Subcutaneous adipose tissue (tissue), 4 donors: ENCODE data around the gene H3-3A. TPM values are rescaled to one million over a fixed set of nuclear protein-coding genes. Genes with fewer than 3 reads are reported as not detected.

Experiments
- total RNA-seq, 4 donors: library from RNA; depleted of rRNA; stranded (reverse); fragments of >200 nt; gene quantifications; one replicate each; pipeline ENCODE4 v1.1.0, GENCODE V29; 2016
- TF ChIP-seq, protein P1 (sequence below): fragments of 450-650 bp; IDR thresholded peaks from one replicate; pipeline ENCODE4 v1.5.1; 2016; ENCODE audit warnings: low read depth, mild to moderate bottlenecking, control low read depth, antibody characterized with exemption, moderate library complexity

H3-3A gene
- total RNA-seq, 4 donors from 2014 or later = 191 to 368 (median 329) TPM

DNA sequence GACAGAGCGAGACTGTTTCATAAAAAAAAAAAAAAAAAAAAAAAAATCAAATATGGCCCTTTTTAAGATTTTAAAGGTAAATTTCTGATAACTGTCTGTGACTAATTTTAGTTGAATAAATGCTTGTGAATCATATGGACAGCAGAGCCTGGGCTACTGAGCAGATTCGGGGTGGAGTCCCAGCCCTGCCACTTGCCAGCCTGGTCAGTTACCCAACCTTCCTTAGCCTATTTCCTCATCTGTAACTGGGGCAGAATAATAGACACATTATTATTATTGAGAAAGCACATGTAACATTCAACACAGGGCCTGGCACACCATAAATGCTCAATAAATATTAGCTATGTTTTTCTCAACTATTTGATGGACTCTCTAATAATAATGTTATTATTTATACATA is 11.2 kb upstream of the H3-3A start:
- TF ChIP-seq, protein P1, sequence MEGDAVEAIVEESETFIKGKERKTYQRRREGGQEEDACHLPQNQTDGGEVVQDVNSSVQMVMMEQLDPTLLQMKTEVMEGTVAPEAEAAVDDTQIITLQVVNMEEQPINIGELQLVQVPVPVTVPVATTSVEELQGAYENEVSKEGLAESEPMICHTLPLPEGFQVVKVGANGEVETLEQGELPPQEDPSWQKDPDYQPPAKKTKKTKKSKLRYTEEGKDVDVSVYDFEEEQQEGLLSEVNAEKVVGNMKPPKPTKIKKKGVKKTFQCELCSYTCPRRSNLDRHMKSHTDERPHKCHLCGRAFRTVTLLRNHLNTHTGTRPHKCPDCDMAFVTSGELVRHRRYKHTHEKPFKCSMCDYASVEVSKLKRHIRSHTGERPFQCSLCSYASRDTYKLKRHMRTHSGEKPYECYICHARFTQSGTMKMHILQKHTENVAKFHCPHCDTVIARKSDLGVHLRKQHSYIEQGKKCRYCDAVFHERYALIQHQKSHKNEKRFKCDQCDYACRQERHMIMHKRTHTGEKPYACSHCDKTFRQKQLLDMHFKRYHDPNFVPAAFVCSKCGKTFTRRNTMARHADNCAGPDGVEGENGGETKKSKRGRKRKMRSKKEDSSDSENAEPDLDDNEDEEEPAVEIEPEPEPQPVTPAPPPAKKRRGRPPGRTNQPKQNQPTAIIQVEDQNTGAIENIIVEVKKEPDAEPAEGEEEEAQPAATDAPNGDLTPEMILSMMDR = no peak

DNA sequence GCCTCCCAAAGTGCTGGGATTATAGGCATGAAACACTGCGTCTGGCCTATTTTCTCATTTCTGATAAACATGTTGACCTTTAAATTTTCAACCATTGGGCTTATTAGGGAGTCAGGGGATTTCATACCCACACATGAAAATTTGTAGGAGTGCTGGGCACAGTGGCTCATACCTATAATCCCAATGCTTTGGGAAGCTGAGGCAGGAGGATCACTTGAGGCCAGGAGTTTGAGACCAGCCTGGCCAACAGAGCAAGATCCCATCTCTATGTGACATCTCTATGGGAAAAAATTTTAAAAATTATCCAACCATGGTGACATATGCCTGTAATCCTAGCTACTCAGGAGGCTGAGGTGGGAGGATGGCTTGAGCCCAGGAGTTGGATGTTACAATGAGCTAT is 10.5 kb upstream of the H3-3A start:
- TF ChIP-seq, protein P1 = no peak

DNA sequence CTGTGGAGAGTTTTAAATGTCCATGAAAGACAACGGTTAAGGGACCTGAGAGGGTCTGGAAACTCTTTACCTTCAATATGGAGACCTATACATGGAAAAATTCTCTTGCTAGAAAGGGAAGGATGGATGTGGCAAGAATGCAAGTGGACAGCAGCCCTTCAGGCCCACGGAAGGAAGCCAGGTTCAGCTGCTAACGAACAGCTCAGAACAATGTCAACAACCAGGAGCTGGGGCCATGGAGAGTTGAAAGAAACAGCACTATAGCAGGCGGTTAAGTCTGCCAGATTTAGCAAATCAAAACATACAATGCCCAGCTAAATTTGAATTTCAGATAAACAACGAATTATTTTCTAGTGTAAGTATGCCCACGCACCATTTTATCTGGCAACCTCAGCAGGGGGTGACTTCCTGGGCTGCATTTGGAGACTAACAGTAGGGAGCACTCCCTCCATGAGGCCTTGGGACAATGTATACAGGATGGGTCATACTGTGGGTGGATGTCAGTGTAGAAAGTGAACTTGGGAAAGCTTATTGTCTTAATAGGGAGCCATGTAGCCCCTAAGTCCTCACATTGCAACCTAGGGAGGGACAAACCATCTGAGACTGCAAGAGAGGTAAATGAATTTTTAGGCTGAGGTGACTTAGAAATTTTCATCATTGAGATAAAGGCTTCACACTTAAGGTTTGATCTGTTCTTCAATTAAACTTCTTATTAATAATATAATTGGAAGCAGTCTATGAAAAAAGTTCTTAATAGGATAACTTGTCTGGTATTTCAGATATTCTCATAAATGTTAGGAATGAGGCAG is 7.8 kb upstream of the H3-3A start:
- TF ChIP-seq, protein P1 = no peak

DNA sequence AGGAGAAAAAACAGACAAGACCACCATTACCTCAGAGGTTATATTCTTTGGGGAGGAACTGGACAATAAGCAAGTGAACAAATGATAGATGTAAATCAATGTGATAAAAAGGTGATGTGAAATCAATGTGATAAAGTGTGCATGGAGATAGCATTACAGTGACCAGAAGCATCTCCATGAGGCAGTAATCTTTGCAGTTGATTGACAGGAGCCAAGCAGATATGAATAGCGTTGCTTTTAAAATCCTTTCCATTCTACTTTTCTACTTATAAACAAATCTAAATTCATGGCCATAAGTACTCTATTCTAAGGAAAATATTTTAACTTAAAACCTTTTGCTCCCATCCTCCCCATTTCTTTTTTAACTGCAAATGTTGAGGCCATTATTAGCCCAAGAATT is 2.8 kb upstream of the H3-3A start:
- TF ChIP-seq, protein P1 = no peak

DNA sequence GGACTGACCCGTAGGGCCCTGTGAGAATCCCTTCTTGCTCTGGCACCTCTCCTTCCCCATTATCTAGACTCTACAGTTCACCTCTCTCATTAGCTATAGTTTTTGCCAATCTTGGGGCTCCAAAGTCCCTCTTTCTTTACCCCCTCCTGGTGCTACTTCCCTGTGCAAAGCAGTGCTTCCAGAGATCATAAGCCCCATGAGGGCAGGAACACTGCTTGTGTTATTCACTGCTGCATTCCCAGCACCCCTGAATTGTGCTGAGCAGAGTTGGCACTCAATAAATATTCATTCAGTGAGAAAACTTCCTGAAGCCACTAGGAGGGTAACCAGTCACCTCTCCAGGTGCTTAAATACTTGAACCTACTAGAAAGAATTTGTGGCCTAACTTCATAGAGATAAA is 2.1 kb upstream of the H3-3A start:
- TF ChIP-seq, protein P1 = no peak

DNA sequence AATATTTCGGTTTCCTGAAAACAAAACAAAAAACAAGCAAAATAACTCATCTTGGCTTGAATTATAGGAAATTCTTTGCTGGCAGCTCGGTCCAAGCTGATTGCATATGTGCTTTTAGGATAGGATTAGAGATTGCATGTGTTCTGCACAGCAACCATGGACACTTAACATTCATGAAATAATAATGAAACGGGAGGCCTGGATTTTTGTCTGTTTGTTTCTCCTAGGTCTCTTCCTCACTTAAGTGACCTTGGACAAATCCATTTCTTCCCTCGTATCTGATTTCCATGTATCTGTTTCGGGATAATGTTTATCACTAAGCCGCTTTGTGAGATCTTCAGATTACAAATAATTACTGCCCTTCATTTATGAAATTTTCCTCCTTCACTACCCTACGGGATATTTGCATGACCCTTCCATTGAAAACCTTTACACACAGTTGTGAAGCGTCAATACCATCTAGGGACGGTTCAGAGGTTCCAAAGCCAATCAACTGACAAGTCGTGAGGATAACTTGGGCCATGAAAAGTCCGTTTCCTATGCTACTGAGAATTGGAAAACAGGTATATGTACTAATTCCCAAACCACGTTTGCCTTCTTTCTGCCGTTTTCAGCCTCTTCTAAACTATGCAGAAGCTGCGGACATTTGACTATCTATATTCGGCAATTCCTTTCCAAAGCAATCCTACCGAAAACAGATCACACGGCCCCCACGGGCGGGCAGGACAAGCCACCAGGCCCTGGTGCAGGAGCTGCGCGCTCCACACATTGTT is 1.3 kb upstream of the H3-3A start:
- TF ChIP-seq, protein P1 = no peak

DNA sequence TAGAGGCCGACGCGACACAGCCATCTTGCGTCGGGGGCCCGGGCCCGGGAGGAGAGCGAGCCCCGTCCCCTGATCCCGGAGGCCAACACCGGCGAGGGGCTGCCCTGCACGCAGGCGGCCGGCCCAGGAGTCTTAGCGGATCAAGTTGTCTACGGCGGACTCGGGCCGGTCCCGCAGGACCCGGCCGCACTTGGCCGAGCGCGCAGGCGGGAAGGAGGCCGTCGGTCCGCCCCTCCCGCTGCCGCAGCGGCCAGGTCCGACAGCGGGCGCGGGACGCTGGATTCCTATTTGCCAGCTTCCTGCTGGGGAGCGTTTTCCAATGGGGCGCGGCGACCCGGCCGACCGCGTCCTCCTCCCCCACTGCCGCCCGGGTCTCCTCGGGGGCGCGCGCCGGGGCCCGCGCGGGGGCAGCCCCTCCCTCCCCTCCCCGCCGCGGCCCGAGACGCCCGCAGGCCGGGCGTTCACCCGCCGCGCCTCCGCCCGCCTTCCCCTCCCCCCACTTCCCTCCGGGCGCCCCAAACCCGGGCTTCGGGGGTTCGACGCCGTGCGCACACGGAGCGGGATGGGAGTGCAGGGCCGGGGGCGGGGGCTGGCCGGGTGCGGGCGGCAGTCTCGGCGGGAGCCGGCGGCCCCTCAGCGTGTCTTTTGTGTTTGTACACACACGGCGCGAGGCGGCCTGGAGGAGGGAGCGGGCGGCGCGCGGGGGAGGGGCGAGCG is 517 bp upstream of the H3-3A start:
- TF ChIP-seq, protein P1 = no peak
